GM21825 (cell line): ENCODE data around the gene RFNG.
"Not testable (repeated sequence)": the region's sequence is repeated elsewhere in the genome, so short reads cannot be mapped to it uniquely, and the experiment has no call there.

Source experiments
- ATAC-seq: cut with Tn5 transposase; IDR thresholded peaks from one replicate; pipeline ENCODE4 v1.9.1; 2021; ENCODE audit warnings: mild to moderate bottlenecking, moderate library complexity; ENCODE audit not compliant: unreplicated experiment

RFNG gene

GRCh38 chr17:82046903-82047302, 4.7 kb downstream of the RFNG start:
- no peak for ATAC-seq

GRCh38 chr17:82045936-82046484, 5.6 kb downstream of the RFNG start:
- ATAC-seq, result no peak

GRCh38 chr17:82043507-82043906, 8.1 kb downstream of the RFNG start:
- no peak for ATAC-seq

GRCh38 chr17:82042649-82043048, 9.0 kb downstream of the RFNG start:
- ATAC-seq, result no peak

- no peak for ATAC-seq
Observed at GRCh38 chr17:82041144-82041814, 10.3 kb downstream of the RFNG start.

- ATAC-seq, result no peak
Observed at GRCh38 chr17:82039695-82040299, 11.8 kb downstream of the RFNG start.

GRCh38 chr17:82038796-82039409, 12.7 kb downstream of the RFNG start:
- ATAC-seq, result not testable (repeated sequence)

GRCh38 chr17:82037889-82038195, 13.8 kb downstream of the RFNG start:
- ATAC-seq, result no peak

- ATAC-seq, result peak; percentile 80
Observed at GRCh38 chr17:82037092-82037888, 14.3 kb downstream of the RFNG start, which contains the start of gene DCXR. DCXR (minus strand) TSS chr17:82037697; CDS start chr17:82037682, 15 bp downstream.

- ATAC-seq, result no peak
Observed at GRCh38 chr17:82036634-82037091, 14.9 kb downstream of the RFNG start.

GRCh38 chr17:82035956-82036633, 15.5 kb downstream of the RFNG start:
- ATAC-seq, result no peak

GRCh38 chr17:82035488-82035887, 16.1 kb downstream of the RFNG start:
- ATAC-seq, result no peak

- no peak for ATAC-seq
Observed at GRCh38 chr17:82034371-82035011, 17.1 kb downstream of the RFNG start.

- no peak for ATAC-seq
Observed at GRCh38 chr17:82033359-82034085, 18.1 kb downstream of the RFNG start.

- ATAC-seq, result no peak
Observed at GRCh38 chr17:82031885-82032627, 19.6 kb downstream of the RFNG start.

GRCh38 chr17:82031303-82031884, 20.2 kb downstream of the RFNG start, which contains the start of gene RAC3:
RAC3 (plus strand) TSS chr17:82031678; CDS start chr17:82031762, 84 bp downstream.
- ATAC-seq, result no peak

- ATAC-seq, result peak; percentile 41
Observed at GRCh38 chr17:82030470-82031302, 20.9 kb downstream of the RFNG start.
